ENCODE measurements around the gene DLX2. TPM values are rescaled to one million over a fixed set of nuclear protein-coding genes. Genes with fewer than 3 reads are reported as not detected.

DLX2 gene
- total and polyA plus RNA-seq, 2 of the 13 experiments (the other 11 are each of a cell fraction or from before 2014, with no cell fraction given): 0.07 to 0.15 TPM

GRCh38 chr2:172084645-172085459, 17.8 kb downstream of the DLX2 start (continued):
- TF ChIP-seq ZNF484 (CRISPR knock-in tag; IDR thresholded peaks at IDR 0.05; ENCODE audit: borderline replicate concordance, low read depth) (no peak), RNF2 (conservative IDR thresholded peaks at IDR 0.05; ENCODE audit: low read depth) (no peak; the same call in none of the 2 replicates), XBP1 (CRISPR knock-in tag; IDR thresholded peaks at IDR 0.05) (no peak), ZBTB2 (CRISPR knock-in tag; IDR thresholded peaks at IDR 0.05; ENCODE audit: low read depth) (no peak), CREM (IDR thresholded peaks at IDR 0.05) (no peak), CREM (CRISPR knock-in tag; IDR thresholded peaks at IDR 0.05) (no peak), ZNF205 (CRISPR knock-in tag; IDR thresholded peaks at IDR 0.05) (0 out of 2 replicates have a peak, but pooled peaks have one; percentile 10), AKAP8 (CRISPR knock-in tag; IDR thresholded peaks at IDR 0.05) (peak; percentile 61; the same call in 1 of the 2 replicates), ZNF558 (CRISPR knock-in tag; IDR thresholded peaks at IDR 0.05; ENCODE audit: borderline replicate concordance) (no peak), NR3C1 (CRISPR knock-in tag; IDR thresholded peaks at IDR 0.05) (no peak), ZSCAN29 (CRISPR knock-in tag; conservative IDR thresholded peaks at IDR 0.05) (peak; percentile 87), TP53 (CRISPR knock-in tag; conservative IDR thresholded peaks at IDR 0.05) (no peak), TRIM24 (CRISPR knock-in tag; IDR thresholded peaks at IDR 0.05) (no peak), ZNF101 (CRISPR knock-in tag; IDR thresholded peaks at IDR 0.05; ENCODE audit: borderline replicate concordance, low read depth) (no peak), UBTF (CRISPR knock-in tag; IDR thresholded peaks at IDR 0.05) (peak; percentile 88), ATF1 (CRISPR knock-in tag; IDR thresholded peaks at IDR 0.05) (no peak), ZNF792 (CRISPR knock-in tag; IDR thresholded peaks at IDR 0.05) (no peak), FOXK1 (CRISPR knock-in tag; IDR thresholded peaks at IDR 0.05; ENCODE audit: borderline replicate concordance, low read depth) (no peak), ZNF678 (CRISPR knock-in tag; IDR thresholded peaks at IDR 0.05) (0 out of 2 replicates have a peak, but pooled peaks have one; percentile 38)
- TF ChIP-seq, protein P1, sequence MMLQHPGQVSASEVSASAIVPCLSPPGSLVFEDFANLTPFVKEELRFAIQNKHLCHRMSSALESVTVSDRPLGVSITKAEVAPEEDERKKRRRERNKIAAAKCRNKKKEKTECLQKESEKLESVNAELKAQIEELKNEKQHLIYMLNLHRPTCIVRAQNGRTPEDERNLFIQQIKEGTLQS (CRISPR knock-in tag; IDR thresholded peaks at IDR 0.05): no peak
- TF ChIP-seq, protein P2, sequence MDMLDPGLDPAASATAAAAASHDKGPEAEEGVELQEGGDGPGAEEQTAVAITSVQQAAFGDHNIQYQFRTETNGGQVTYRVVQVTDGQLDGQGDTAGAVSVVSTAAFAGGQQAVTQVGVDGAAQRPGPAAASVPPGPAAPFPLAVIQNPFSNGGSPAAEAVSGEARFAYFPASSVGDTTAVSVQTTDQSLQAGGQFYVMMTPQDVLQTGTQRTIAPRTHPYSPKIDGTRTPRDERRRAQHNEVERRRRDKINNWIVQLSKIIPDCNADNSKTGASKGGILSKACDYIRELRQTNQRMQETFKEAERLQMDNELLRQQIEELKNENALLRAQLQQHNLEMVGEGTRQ (IDR thresholded peaks at IDR 0.05; ENCODE audit: low read depth, low read length): no peak
- TF ChIP-seq, protein P2 (CRISPR knock-in tag; IDR thresholded peaks at IDR 0.05; ENCODE audit: borderline replicate concordance): no peak
